ENCODE measurements around the gene STYXL1.

Gene STYXL1

GRCh38 chr7:75981453-75982305 is 66.1 kb downstream of the STYXL1 start:
- Histone ChIP-seq H3K4me1 (ENCODE audit: control insufficient read depth, low read length) (no peaks in the 10 kb centered on the region), H3K4me2 (ENCODE audit: low read length) (no peak overlapping the region), H3K27me3 (ENCODE audit: control insufficient read depth, low read length) (no peaks in the 10 kb centered on the region), H3K4me3 (ENCODE audit: low read length) (no peak overlapping the region), H4K20me1 (ENCODE audit: control insufficient read depth, insufficient read depth, low read depth, low read length) (no peaks in the 10 kb centered on the region), H3K27ac (ENCODE audit: low read depth, low read length) (no peak overlapping the region), H3K9me3 (ENCODE audit: control insufficient read depth, insufficient read depth, low read length) (no peaks in the 10 kb centered on the region), H3K79me2 (ENCODE audit: control insufficient read depth, low read length) (no peaks in the 10 kb centered on the region), H3F3A (ENCODE audit: control insufficient read depth, insufficient read depth) (no peaks in the 10 kb centered on the region), H3K36me3 (ENCODE audit: control insufficient read depth, low read length) (peaks cover 19% of the 10 kb centered on the region; the same call in 1 of the 2 replicates), H3K9me2 (replicated peaks; ENCODE audit: control insufficient read depth, low read length) (no peaks in the 10 kb centered on the region)
- TF ChIP-seq, protein P1, sequence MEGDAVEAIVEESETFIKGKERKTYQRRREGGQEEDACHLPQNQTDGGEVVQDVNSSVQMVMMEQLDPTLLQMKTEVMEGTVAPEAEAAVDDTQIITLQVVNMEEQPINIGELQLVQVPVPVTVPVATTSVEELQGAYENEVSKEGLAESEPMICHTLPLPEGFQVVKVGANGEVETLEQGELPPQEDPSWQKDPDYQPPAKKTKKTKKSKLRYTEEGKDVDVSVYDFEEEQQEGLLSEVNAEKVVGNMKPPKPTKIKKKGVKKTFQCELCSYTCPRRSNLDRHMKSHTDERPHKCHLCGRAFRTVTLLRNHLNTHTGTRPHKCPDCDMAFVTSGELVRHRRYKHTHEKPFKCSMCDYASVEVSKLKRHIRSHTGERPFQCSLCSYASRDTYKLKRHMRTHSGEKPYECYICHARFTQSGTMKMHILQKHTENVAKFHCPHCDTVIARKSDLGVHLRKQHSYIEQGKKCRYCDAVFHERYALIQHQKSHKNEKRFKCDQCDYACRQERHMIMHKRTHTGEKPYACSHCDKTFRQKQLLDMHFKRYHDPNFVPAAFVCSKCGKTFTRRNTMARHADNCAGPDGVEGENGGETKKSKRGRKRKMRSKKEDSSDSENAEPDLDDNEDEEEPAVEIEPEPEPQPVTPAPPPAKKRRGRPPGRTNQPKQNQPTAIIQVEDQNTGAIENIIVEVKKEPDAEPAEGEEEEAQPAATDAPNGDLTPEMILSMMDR (IDR thresholded peaks at IDR 0.05; ENCODE audit: low read depth, low read length, poor library complexity, severe bottlenecking): no peak
- TF ChIP-seq EZH2phosphoT487 (IDR thresholded peaks at IDR 0.05; ENCODE audit: borderline replicate concordance, low read length): no peak

DNA sequence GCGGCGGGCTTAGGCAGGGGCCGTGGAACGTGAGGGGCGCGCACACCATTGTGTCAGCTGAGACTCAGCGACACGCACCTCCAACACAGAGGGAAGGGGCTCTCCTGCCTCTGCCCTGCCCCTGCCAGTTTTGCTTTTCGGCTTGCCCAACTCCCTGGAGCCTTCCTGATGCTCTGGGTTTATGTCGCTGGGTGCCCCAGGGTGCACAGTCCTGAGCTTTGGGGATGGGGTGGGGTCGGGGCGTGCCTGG is 66.7 kb downstream of the STYXL1 start:
- Histone ChIP-seq H3K9me3 (ENCODE audit: control insufficient read depth, insufficient read depth, low read length) (no peaks in the 10 kb centered on the region), H4K20me1 (ENCODE audit: control insufficient read depth, insufficient read depth, low read depth, low read length) (no peaks in the 10 kb centered on the region), H3K36me3 (ENCODE audit: control insufficient read depth, low read length) (peaks cover 15% of the 10 kb centered on the region; the same call in 1 of the 2 replicates), H3K27me3 (ENCODE audit: control insufficient read depth, low read length) (no peaks in the 10 kb centered on the region), H3K27ac (ENCODE audit: low read depth, low read length) (no peak overlapping the region), H3F3A (ENCODE audit: control insufficient read depth, insufficient read depth) (no peaks in the 10 kb centered on the region), H3K4me2 (ENCODE audit: low read length) (no peak overlapping the region), H3K4me1 (ENCODE audit: control insufficient read depth, low read length) (no peaks in the 10 kb centered on the region), H3K9me2 (replicated peaks; ENCODE audit: control insufficient read depth, low read length) (no peaks in the 10 kb centered on the region), H3K79me2 (ENCODE audit: control insufficient read depth, low read length) (no peaks in the 10 kb centered on the region), H3K4me3 (ENCODE audit: low read length) (no peak overlapping the region)
- TF ChIP-seq EZH2phosphoT487 (IDR thresholded peaks at IDR 0.05; ENCODE audit: borderline replicate concordance, low read length): no peak
- TF ChIP-seq, protein P1 (IDR thresholded peaks at IDR 0.05; ENCODE audit: low read depth, low read length, poor library complexity, severe bottlenecking): no peak

- no peaks in the 10 kb centered on the region for H3K27me3 ChIP-seq (ENCODE audit: control insufficient read depth, low read length)
- H3K36me3 ChIP-seq (ENCODE audit: control insufficient read depth, low read length): peaks cover 10% of the 10 kb centered on the region; the same call in 1 of the 2 replicates
Observed at GRCh38 chr7:75980430-75981202, 67.2 kb downstream of the STYXL1 start.

More at GRCh38 chr7:75980430-75981202, 67.2 kb downstream of the STYXL1 start:
- Histone ChIP-seq H4K20me1 (ENCODE audit: control insufficient read depth, insufficient read depth, low read depth, low read length) (no peaks in the 10 kb centered on the region), H3K9me2 (replicated peaks; ENCODE audit: control insufficient read depth, low read length) (no peaks in the 10 kb centered on the region), H3K4me1 (ENCODE audit: control insufficient read depth, low read length) (no peaks in the 10 kb centered on the region), H3K4me2 (ENCODE audit: low read length) (no peak overlapping the region), H3F3A (ENCODE audit: control insufficient read depth, insufficient read depth) (no peaks in the 10 kb centered on the region), H3K27ac (ENCODE audit: low read depth, low read length) (no peak overlapping the region), H3K79me2 (ENCODE audit: control insufficient read depth, low read length) (no peaks in the 10 kb centered on the region), H3K4me3 (ENCODE audit: low read length) (no peak overlapping the region), H3K9me3 (ENCODE audit: control insufficient read depth, insufficient read depth, low read length) (no peaks in the 10 kb centered on the region)
- no peak for TF ChIP-seq EZH2phosphoT487 (IDR thresholded peaks at IDR 0.05; ENCODE audit: borderline replicate concordance, low read length)
- TF ChIP-seq, protein P1 (IDR thresholded peaks at IDR 0.05; ENCODE audit: low read depth, low read length, poor library complexity, severe bottlenecking): no peak
